Measurements from ENCODE around the gene EFCAB10. TPM values are rescaled to one million over a fixed set of nuclear protein-coding genes. Genes with fewer than 3 reads are reported as not detected.
"Not testable (repeated sequence)": the region's sequence is repeated elsewhere in the genome, so short reads cannot be mapped to it uniquely, and the experiment has no call there.

EFCAB10 gene
- total RNA-seq, 4 donors from 2014 or later: 0.40 TPM; not detected in 3

GRCh38 chr7:105530126-105530525 lies 51.2 kb downstream of the EFCAB10 start:
- 93 to 96% methylated on average over 5 to 10 of the region's 10 CpGs for WGBS, 2 donors (ENCODE audit: low coverage in 1 of 2)
- no peak for ATAC-seq

GRCh38 chr7:105527737-105528136 lies 53.6 kb downstream of the EFCAB10 start:
- WGBS, 2 donors (ENCODE audit: low coverage in 1 of 2): 92 to 100% methylated on average over 2 to 5 of the region's 5 CpGs
- not testable (repeated sequence) for H3K36me3 ChIP-seq, ATAC-seq

More at GRCh38 chr7:105530126-105530525, 51.2 kb downstream of the EFCAB10 start:
- peaks cover 0 to 1% of the 10 kb centered on the region in 2 donors for H3K36me3 ChIP-seq
- no peak overlapping the region for H3K27ac ChIP-seq
- peaks cover 4 to 32% (median 12%) of the 10 kb centered on the region in 3 donors for H3K4me1 ChIP-seq
- no peaks in the 10 kb centered on the region for H3K27me3 ChIP-seq
- H3K9me3 ChIP-seq: no peaks in the 10 kb centered on the region
- TF ChIP-seq POLR2AphosphoS5 (IDR thresholded peaks at IDR 0.05) (no peak), EP300 (IDR thresholded peaks at IDR 0.05) (no peak), POLR2A (IDR thresholded peaks at IDR 0.05) (no peak), CTCF (IDR thresholded peaks at IDR 0.05) (no peak)
- no peak overlapping the region for H3K4me3 ChIP-seq

GRCh38 chr7:105524840-105525239 lies 56.5 kb downstream of the EFCAB10 start:
- WGBS, 2 donors (ENCODE audit: low coverage in 1 of 2): 85% methylated on average over 4 of the region's 4 CpGs; no CpG with 5 or more reads in 1 of the 2 donors
- Histone ChIP-seq H3K27me3 (no peaks in the 10 kb centered on the region), H3K36me3 (no peaks in the 10 kb centered on the region), H3K9me3 (no peaks in the 10 kb centered on the region), H3K4me3 (no peak overlapping the region), H3K4me1 (peaks cover 0 to 19% (median 0%) of the 10 kb centered on the region in 3 donors), H3K27ac (no peak overlapping the region)
- TF ChIP-seq CTCF (IDR thresholded peaks at IDR 0.05) (no peak), POLR2AphosphoS5 (IDR thresholded peaks at IDR 0.05) (no peak), EP300 (IDR thresholded peaks at IDR 0.05) (no peak), POLR2A (IDR thresholded peaks at IDR 0.05) (no peak)
- ATAC-seq: no peak

More at GRCh38 chr7:105527737-105528136, 53.6 kb downstream of the EFCAB10 start:
- H3K27me3 ChIP-seq, H3K27ac ChIP-seq, H3K4me3 ChIP-seq, H3K9me3 ChIP-seq: not testable (repeated sequence)
- H3K4me1 ChIP-seq: peaks cover 0 to 16% (median 2%) of the 10 kb centered on the region in 3 donors

- H3K4me1 ChIP-seq: peaks cover 0 to 19% (median 0%) of the 10 kb centered on the region in 3 donors
- WGBS, 2 donors (ENCODE audit: low coverage in 1 of 2): 84 to 85% methylated on average over 4 to 5 of the region's 11 CpGs
- H3K36me3 ChIP-seq, H3K27me3 ChIP-seq, ATAC-seq, H3K9me3 ChIP-seq, H3K4me3 ChIP-seq, H3K27ac ChIP-seq: not testable (repeated sequence)
Observed at GRCh38 chr7:105524423-105524822, 56.9 kb downstream of the EFCAB10 start.

- H3K27ac ChIP-seq: peak within 1 kb of the TSS; percentile 73 to 96 (median 91)
- H3K4me1 ChIP-seq: peaks cover 0 to 19% (median 0%) of the 10 kb centered on the region in 3 donors
- TF ChIP-seq EP300 (IDR thresholded peaks at IDR 0.05): no peak
- TF ChIP-seq CTCF (IDR thresholded peaks at IDR 0.05): peak in 2 of 4 experiments; percentile 11 to 37
- peak; percentile 74 for TF ChIP-seq POLR2AphosphoS5 (IDR thresholded peaks at IDR 0.05)
- TF ChIP-seq POLR2A (IDR thresholded peaks at IDR 0.05): peak; percentile 83 to 87
- ATAC-seq: peak; percentile 97
- peak within 1 kb of the TSS; percentile 61 for H3K4me3 ChIP-seq
- WGBS, 2 donors (ENCODE audit: low coverage in 1 of 2): 0% methylated on average over 6 to 10 of the region's 96 CpGs
- no peaks in the 10 kb centered on the region for H3K9me3 ChIP-seq
- peaks cover 0 to 3% of the 10 kb centered on the region in 2 donors for H3K36me3 ChIP-seq
- H3K27me3 ChIP-seq: no peaks in the 10 kb centered on the region
Observed at GRCh38 chr7:105521717-105522463, 59.4 kb downstream of the EFCAB10 start, which contains the start of gene PUS7. TSS of gene PUS7 (minus strand) at chr7:105522271. CDS start at chr7:105508512, 13,759 bp downstream.

All from gastroesophageal sphincter (tissue), 4 donors.